H1 (cell line): ENCODE data around the gene EPS8L1. TPM values are rescaled to one million over a fixed set of nuclear protein-coding genes. Genes with fewer than 3 reads are reported as not detected.
A peak's percentile ranks its signal among the peaks of the same experiment; 100 is the strongest.

Source experiments
- CTCF ChIA-PET: fragments of 300-600 bp; sonication (Branson Sonifier 250); formaldehyde crosslinking; loops from one replicate; lab custom pipeline; 2021; ENCODE audit not compliant: partially characterized antibody; lab: Charles Lee
- POLR2A ChIA-PET: fragments of 300-600 bp; sonication (Branson Sonifier 250); formaldehyde crosslinking; loops from one replicate; lab custom pipeline; 2021; ENCODE audit warnings: inconsistent platforms; ENCODE audit not compliant: partially characterized antibody; lab: Charles Lee
- DNase-seq, 2 experiments: peaks; one replicate each; pipeline versions ENCODE4 v3.0.0 to v3.0.0-alpha.2; 2010 to 2022; ENCODE audit warnings: low spot score in 2 of 2, low read depth in 1 of 2, mixed read lengths in 1 of 2
- FAIRE-seq: peaks from 2 replicates; lab custom pipeline; 2011; peaks lifted over from hg19 to GRCh38; lab: Jason Lieb, UNC
- H2AFZ ChIP-seq: 2 replicates; pipeline ENCODE4 v1.8.1; 2012; ENCODE audit warnings: low read length, inconsistent platforms
- H2AK5ac ChIP-seq: 2 replicates; pipeline ENCODE4 v1.6.1; 2013; ENCODE audit warnings: low read depth, low read length
- H2BK120ac ChIP-seq: replicated peaks from 2 replicates; pipeline ENCODE3; 2013; ENCODE audit warnings: low read depth, low read length, inconsistent platforms
- H2BK12ac ChIP-seq: 2 replicates; pipeline ENCODE4 v1.6.1; 2013; ENCODE audit warnings: low read depth, low read length
- H2BK15ac ChIP-seq: 2 replicates; pipeline ENCODE4 v1.6.1; 2013; ENCODE audit warnings: low read length
- H2BK20ac ChIP-seq: 2 replicates; pipeline ENCODE4 v1.6.1; 2013; ENCODE audit warnings: low read length
- H2BK5ac ChIP-seq: 2 replicates; pipeline ENCODE4 v1.6.1; 2013; ENCODE audit warnings: low read depth, low read length
- H3K14ac ChIP-seq: 2 replicates; pipeline ENCODE4 v1.6.1; 2013; ENCODE audit warnings: inconsistent platforms; ENCODE audit not compliant: insufficient read length
- H3K18ac ChIP-seq: 2 replicates; pipeline ENCODE4 v1.6.1; 2013; ENCODE audit warnings: low read length; ENCODE audit errors: extremely low read depth
- H3K23ac ChIP-seq: 2 replicates; pipeline ENCODE4 v1.6.1; 2013; ENCODE audit warnings: inconsistent platforms; ENCODE audit not compliant: insufficient read length
- H3K23me2 ChIP-seq: 2 replicates; pipeline ENCODE4 v1.6.1; 2013; ENCODE audit warnings: low read depth, low read length
- H3K27ac ChIP-seq: 2 replicates; pipeline ENCODE4 v1.6.1; 2011; ENCODE audit warnings: low read depth, low read length, inconsistent platforms
- H3K27me3 ChIP-seq, 4 experiments: replicated peaks in 1 of 4; 1 replicate in 1 of 4; 2 replicates in 3 of 4; pipeline versions ENCODE4 v1.6.1 to v1.8.1; 2011 to 2013; ENCODE audit warnings: low read length in 3 of 4, mild to moderate bottlenecking in 3 of 4, inconsistent platforms in 2 of 4, mixed read lengths in 2 of 4, moderate library complexity in 1 of 4; ENCODE audit not compliant: control insufficient read depth in 3 of 4, insufficient read depth in 3 of 4; ENCODE audit errors: extremely low read depth in 1 of 4
- H3K36me3 ChIP-seq, 4 experiments: 2 replicates each; pipeline versions ENCODE4 v1.6.1 to v1.8.1; 2011 to 2013; ENCODE audit warnings: mild to moderate bottlenecking in 4 of 4, low read length in 3 of 4, moderate library complexity in 2 of 4, control low read depth in 1 of 4, inconsistent platforms in 1 of 4; ENCODE audit not compliant: insufficient read depth in 4 of 4, control insufficient read depth in 2 of 4
- H3K4ac ChIP-seq: replicated peaks from 2 replicates; pipeline ENCODE3; 2013; ENCODE audit warnings: low read length, low read depth, mixed read lengths, inconsistent platforms; ENCODE audit not compliant: insufficient read length
- H3K4me1 ChIP-seq, 4 experiments: replicated peaks in 1 of 4; 1 replicate in 1 of 4; 2 replicates in 3 of 4; pipeline versions ENCODE4 v1.6.1 to v1.8.1; 2011 to 2013; ENCODE audit warnings: low read length in 3 of 4, inconsistent platforms in 2 of 4, mixed read lengths in 1 of 4; ENCODE audit not compliant: insufficient read depth in 4 of 4, control insufficient read depth in 3 of 4
- H3K4me2 ChIP-seq, 2 experiments: 2 replicates each; pipeline versions ENCODE4 v1.6.1 to v1.8.1; 2011 to 2013; ENCODE audit warnings: low read depth in 2 of 2, low read length in 2 of 2, control low read depth in 1 of 2, inconsistent platforms in 1 of 2, mild to moderate bottlenecking in 1 of 2; ENCODE audit not compliant: insufficient read depth in 1 of 2
- H3K4me3 ChIP-seq, 4 experiments: fragments of 200-600, 300-600 bp in 1 of 4; sonication (generic), shearing (Covaris generic), sonication (Bioruptor Twin) in 1 of 4; 2 replicates each; pipeline versions ENCODE4 v1.5.1 to v1.8.1; 2011 to 2016; ENCODE audit warnings: low read length in 4 of 4, low read depth in 3 of 4, control low read depth in 2 of 4, inconsistent platforms in 2 of 4, mild to moderate bottlenecking in 2 of 4, mixed read lengths in 1 of 4, moderate library complexity in 1 of 4; ENCODE audit not compliant: insufficient read depth in 2 of 4; ENCODE audit errors: extremely low read depth in 1 of 4
- H3K56ac ChIP-seq: replicated peaks from 2 replicates; pipeline ENCODE3; 2013; ENCODE audit warnings: low read depth, mild to moderate bottlenecking, mixed read lengths, low read length, inconsistent platforms; ENCODE audit not compliant: insufficient read length
- H3K79me1 ChIP-seq: 2 replicates; pipeline ENCODE4 v1.6.1; 2013; ENCODE audit warnings: low read depth, low read length, control low read depth
- H3K79me2 ChIP-seq, 2 experiments: 2 replicates each; pipeline versions ENCODE4 v1.6.1 to v1.8.1; 2012 to 2013; ENCODE audit warnings: low read length in 2 of 2, mild to moderate bottlenecking in 2 of 2, inconsistent platforms in 1 of 2; ENCODE audit not compliant: insufficient read depth in 2 of 2, control insufficient read depth in 1 of 2
- H3K9ac ChIP-seq, 4 experiments: replicated peaks in 1 of 4; 1 replicate in 1 of 4; 2 replicates in 3 of 4; pipeline versions ENCODE4 v1.6.1 to v1.8.1; 2011 to 2013; ENCODE audit warnings: low read depth in 3 of 4, low read length in 3 of 4, control low read depth in 2 of 4, mild to moderate bottlenecking in 2 of 4, moderate library complexity in 2 of 4, inconsistent platforms in 1 of 4; ENCODE audit errors: extremely low read depth in 1 of 4
- H3K9me3 ChIP-seq, 2 experiments: 2 replicates each; pipeline versions ENCODE4 v1.6.1 to v1.8.1; 2012 to 2013; ENCODE audit warnings: mild to moderate bottlenecking in 2 of 2, moderate library complexity in 2 of 2, control low read depth in 1 of 2, inconsistent platforms in 1 of 2, low read depth in 1 of 2, low read length in 1 of 2, mixed read lengths in 1 of 2; ENCODE audit not compliant: insufficient read depth in 2 of 2
- H4K20me1 ChIP-seq, 2 experiments: replicated peaks in 1 of 2; 2 replicates each; pipeline versions ENCODE3 to v1.8.1; 2011 to 2013; ENCODE audit warnings: inconsistent platforms in 2 of 2, low read length in 2 of 2, mild to moderate bottlenecking in 1 of 2; ENCODE audit not compliant: insufficient read depth in 2 of 2, control insufficient read depth in 1 of 2
- H4K5ac ChIP-seq: 2 replicates; pipeline ENCODE4 v1.6.1; 2013; ENCODE audit warnings: low read length, low read depth, mixed read lengths, inconsistent platforms; ENCODE audit not compliant: insufficient read length
- H4K8ac ChIP-seq: 2 replicates; pipeline ENCODE4 v1.8.0; 2013; ENCODE audit warnings: mild to moderate bottlenecking, moderate library complexity, low read length, inconsistent platforms; ENCODE audit not compliant: insufficient read depth; ENCODE audit errors: extremely low read depth
- H4K91ac ChIP-seq: replicated peaks from 2 replicates; pipeline ENCODE3; 2013; ENCODE audit warnings: low read length, mixed read lengths, inconsistent platforms; ENCODE audit not compliant: insufficient read length
- BCL11A ChIP-seq, 2 experiments: IDR thresholded peaks; one replicate each; pipeline ENCODE4 v1.6.1; 2011; ENCODE audit warnings: low read depth in 2 of 2, low read length in 2 of 2, mild to moderate bottlenecking in 2 of 2
- CTCF ChIP-seq, 3 experiments: IDR thresholded peaks; 1 replicate in 2 of 3; 2 replicates in 1 of 3; pipeline versions ENCODE4 v1.5.1 to v1.6.1; 2011; ENCODE audit warnings: low read length in 3 of 3, mild to moderate bottlenecking in 3 of 3, inconsistent platforms in 2 of 3, low read depth in 1 of 3, moderate library complexity in 1 of 3; ENCODE audit not compliant: insufficient read depth in 1 of 3; ENCODE audit errors: control extremely low read depth in 1 of 3
- RAD21 ChIP-seq, 2 experiments: IDR thresholded peaks in 1 of 2; conservative IDR thresholded peaks in 1 of 2; 2 replicates each; pipeline ENCODE4 v1.6.1; 2011; ENCODE audit warnings: low read depth in 2 of 2, low read length in 2 of 2, improper control_type of control experiment in 1 of 2, inconsistent platforms in 1 of 2, mild to moderate bottlenecking in 1 of 2, moderate library complexity in 1 of 2
- WGBS, 2 experiments: shearing (Covaris generic) in 1 of 2; methylation state at CpG; one replicate each; pipeline versions ENCODE4 v1.1.6 to v1.1.7; 2013 to 2015; ENCODE audit warnings: low lambda C conversion rate in 2 of 2, mixed read lengths in 2 of 2, inconsistent platforms in 1 of 2, low coverage in 1 of 2, missing lambda C conversion rate in 1 of 2; ENCODE audit not compliant: insufficient replicate concordance in 2 of 2, insufficient coverage in 1 of 2, insufficient read length in 1 of 2; ENCODE audit errors: extremely low coverage in 1 of 2, missing lambda C conversion rate in 1 of 2; 5-methylcytosine and 5-hydroxymethylcytosine counted together
- polyA plus RNA-seq, 7 experiments: library from polyadenylated mRNA; depleted of rRNA in 3 of 7; stranded (reverse) in 5 of 7; unstranded in 2 of 7; fragments of >200 nt in 5 of 7; fragments of 200-250 nt in 2 of 7; gene quantifications; 1 replicate in 5 of 7; 2 replicates in 1 of 7; 4 replicates in 1 of 7; pipeline versions ENCODE4 v1.2.1 to v1.2.3, GENCODE V29; 2011 to 2013; ENCODE audit warnings: missing spikeins in 2 of 7, mixed read lengths in 2 of 7
- total RNA-seq: library from RNA; stranded (reverse); fragmentation: NEBNext Ultra II Directional; extraction: Animal tissue kit (Norgen Biotek cat#: 25700); gene quantifications from 2 replicates; pipeline ENCODE4 v1.2.1, GENCODE V29; 2021

EPS8L1 gene
- total and polyA plus RNA-seq, 2 of the 8 experiments (the other 6 are each of a cell fraction or from before 2014, with no cell fraction given), result 19.8 to 30.2 TPM

- Histone ChIP-seq H3K18ac (no peak overlapping the region), H3K27me3 (no peaks in the 10 kb centered on the region), H2BK15ac (no peak overlapping the region), H4K8ac (no peak overlapping the region), H3K4me3 (no peak overlapping the region), H4K20me1 (peaks cover 14 to 21% of the 10 kb centered on the region in 2 experiments), H3K79me1 (peaks cover 25% of the 10 kb centered on the region), H2BK12ac (no peak overlapping the region), H3K14ac (no peak overlapping the region), H2AK5ac (no peak overlapping the region), H3K4me2 (no peak overlapping the region), H3K4ac (no peak overlapping the region), H3K9ac (no peak overlapping the region), H4K5ac (no peak overlapping the region), H2BK5ac (0 out of 2 replicates have a peak overlapping the region, but pooled peaks have one; percentile 37), H3K4me1 (peaks cover 0 to 8% (median 6%) of the 10 kb centered on the region in 4 experiments; a peak in 5 of 7 replicates), H2AFZ (no peak overlapping the region), H3K27ac (no peak overlapping the region), H3K9me3 (no peaks in the 10 kb centered on the region), H3K23me2 (no peaks in the 10 kb centered on the region), H2BK20ac (no peak overlapping the region), H2BK120ac (no peak overlapping the region), H3K36me3 (peaks cover 0 to 4% (median 0%) of the 10 kb centered on the region in 4 experiments; a peak in 1 of 8 replicates), H3K23ac (no peak overlapping the region), H3K79me2 (peaks cover 0 to 10% of the 10 kb centered on the region in 2 experiments; a peak in 2 of 4 replicates), H3K56ac (no peak overlapping the region), H4K91ac (no peak overlapping the region)
- DNase-seq (no peak), FAIRE-seq (no peak)
- 86% methylated on average over 19 of the region's 20 CpGs; no CpG with 5 or more reads in 1 of the 2 experiments for whole genome bisulfite sequencing, 2 experiments
- 0 out of 4 replicates have a peak, but pooled peaks of 1 of the 2 experiments have one; percentile 3 for TF ChIP-seq RAD21 (IDR thresholded peaks at IDR 0.05 in 1 of 2, conservative IDR thresholded peaks at IDR 0.05 in 1 of 2; ENCODE audit: low read depth in 2 of 2, low read length in 2 of 2)
- peak in 1 of 3 experiments; percentile 11; a peak in 1 of 4 replicates for TF ChIP-seq CTCF (IDR thresholded peaks at IDR 0.05; ENCODE audit: control extremely low read depth in 1 of 3, insufficient read depth in 1 of 3, low read depth in 1 of 3, low read length in 3 of 3)
- no peak for TF ChIP-seq BCL11A (IDR thresholded peaks at IDR 0.05; ENCODE audit: low read depth in 2 of 2, low read length in 2 of 2)
- CTCF ChIA-PET, result interaction anchor here (1.2 kb wide), 1 partner anchor 21 kb away, joined by 3 read pairs; no protein-coding TSS in a partner anchor
- POLR2A ChIA-PET, result interaction anchor here (0.6 kb wide), 1 partner anchor 8 kb away, joined by 3 read pairs; no protein-coding TSS in a partner anchor
These were observed 34.0 kb downstream of the EPS8L1 start for GRCh38 chr19:55109527-55110291.
